ENCODE data around the gene THSD7A. TPM values are rescaled to one million over a fixed set of nuclear protein-coding genes. Genes with fewer than 3 reads are reported as not detected.

The THSD7A gene
- total RNA-seq, 2 experiments from 2014 or later, result not detected

- no peaks in the 10 kb centered on the region for H3K36me3 Mint-ChIP-seq (ENCODE audit: low read depth)
- H3K4me3 Mint-ChIP-seq, result no peak overlapping the region
These were observed 421.0 kb downstream of the THSD7A start for GRCh38 chr7:11410656-11411644.

DNA sequence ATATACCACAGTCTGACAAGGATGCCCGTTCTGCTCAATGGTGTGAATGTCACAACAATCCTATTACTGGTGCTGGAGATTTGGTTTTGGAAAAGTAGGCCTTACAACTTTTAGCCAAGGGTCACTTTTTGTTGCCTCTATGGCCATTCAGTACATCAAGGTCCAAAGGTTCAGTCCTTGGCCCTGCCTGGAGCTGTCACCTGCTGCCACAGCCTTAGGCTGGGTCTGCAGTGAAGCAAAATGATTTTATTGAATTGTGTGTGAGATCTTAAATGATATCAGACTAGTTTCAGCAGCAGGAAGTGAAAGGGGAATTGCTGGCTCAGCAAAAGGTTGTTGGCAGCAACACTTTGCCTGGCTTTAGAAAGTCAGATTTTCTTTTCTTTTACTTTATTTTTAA lies 427.6 kb downstream of the THSD7A start:
- H3K4me3 Mint-ChIP-seq, result no peak overlapping the region
- H3K27me3 Mint-ChIP-seq, result no peaks in the 10 kb centered on the region
- no peaks in the 10 kb centered on the region for H3K9me3 Mint-ChIP-seq
- no peaks in the 10 kb centered on the region for H3K36me3 Mint-ChIP-seq (ENCODE audit: low read depth)
- ChIA-PET POLR2A (no interaction called here), CTCF (no interaction called here)
- H3K4me1 Mint-ChIP-seq, result no peaks in the 10 kb centered on the region
- DNase-seq, result no peak
- H3K27ac Mint-ChIP-seq, result no peak overlapping the region

More at GRCh38 chr7:11410656-11411644, 421.0 kb downstream of the THSD7A start:
- no peaks in the 10 kb centered on the region for H3K27me3 Mint-ChIP-seq
- POLR2A ChIA-PET, result no interaction called here
- no peak overlapping the region for H3K27ac Mint-ChIP-seq
- peaks cover 7% of the 10 kb centered on the region for H3K9me3 Mint-ChIP-seq
- H3K4me1 Mint-ChIP-seq, result no peaks in the 10 kb centered on the region
- no peak for DNase-seq
- CTCF ChIA-PET, result no interaction called here

GRCh38 chr7:11403781-11404180 lies 428.2 kb downstream of the THSD7A start:
- POLR2A ChIA-PET, result no interaction called here
- CTCF ChIA-PET, result no interaction called here
- H3K27ac Mint-ChIP-seq, result no peak overlapping the region

DNA sequence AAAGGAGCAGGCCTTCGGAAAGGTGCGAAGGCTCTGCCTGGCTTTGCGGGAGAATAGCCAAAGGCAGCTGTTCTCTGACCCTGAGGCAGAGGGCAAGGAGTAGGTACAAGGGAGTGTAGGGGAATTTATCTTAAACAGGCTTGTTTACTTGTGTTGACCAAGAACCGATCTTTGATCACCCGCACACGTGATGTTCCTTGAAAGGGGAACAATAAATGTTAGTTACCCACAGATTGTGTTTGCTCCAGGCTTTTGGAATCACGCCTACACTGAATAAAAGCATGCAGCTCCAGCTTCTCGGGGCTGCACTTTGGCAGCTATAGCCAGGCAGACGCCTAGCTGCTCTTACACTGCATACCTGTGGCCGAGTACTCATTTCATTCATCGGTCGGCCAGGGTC lies 437.6 kb downstream of the THSD7A start:
- no peak overlapping the region for H3K27ac Mint-ChIP-seq
- POLR2A ChIA-PET, result no interaction called here
- H3K4me3 Mint-ChIP-seq, result no peak overlapping the region
- H3K4me1 Mint-ChIP-seq, result no peaks in the 10 kb centered on the region
- H3K36me3 Mint-ChIP-seq (ENCODE audit: low read depth), result no peaks in the 10 kb centered on the region
- CTCF ChIA-PET, result no interaction called here
- no peaks in the 10 kb centered on the region for H3K27me3 Mint-ChIP-seq
- H3K9me3 Mint-ChIP-seq, result no peaks in the 10 kb centered on the region
- DNase-seq, result no peak

More at GRCh38 chr7:11403781-11404180, 428.2 kb downstream of the THSD7A start:
- Mint-ChIP-seq H3K9me3 (no peaks in the 10 kb centered on the region), H3K4me1 (no peaks in the 10 kb centered on the region), H3K36me3 (ENCODE audit: low read depth) (no peaks in the 10 kb centered on the region), H3K4me3 (no peak overlapping the region), H3K27me3 (no peaks in the 10 kb centered on the region)
- DNase-seq, result no peak

- H3K27me3 Mint-ChIP-seq, result no peaks in the 10 kb centered on the region
- H3K9me3 Mint-ChIP-seq, result no peaks in the 10 kb centered on the region
- no peak for DNase-seq
- H3K4me1 Mint-ChIP-seq, result no peaks in the 10 kb centered on the region
- H3K4me3 Mint-ChIP-seq, result no peak overlapping the region
- POLR2A ChIA-PET, result no interaction called here
- CTCF ChIA-PET, result no interaction called here
- H3K27ac Mint-ChIP-seq, result no peak overlapping the region
- no peaks in the 10 kb centered on the region for H3K36me3 Mint-ChIP-seq (ENCODE audit: low read depth)
These were observed 452.4 kb downstream of the THSD7A start for GRCh38 chr7:11379641-11380040.

GRCh38 chr7:11376529-11376928 lies 455.5 kb downstream of the THSD7A start:
- H3K27ac Mint-ChIP-seq, result no peak overlapping the region
- no peaks in the 10 kb centered on the region for H3K36me3 Mint-ChIP-seq (ENCODE audit: low read depth)
- H3K9me3 Mint-ChIP-seq, result no peaks in the 10 kb centered on the region
- H3K4me3 Mint-ChIP-seq, result no peak overlapping the region
- H3K27me3 Mint-ChIP-seq, result no peaks in the 10 kb centered on the region
- ChIA-PET POLR2A (no interaction called here), CTCF (interaction anchor here (0.6 kb wide), 1 partner anchor 338 kb away, joined by 3 read pairs; no protein-coding TSS in a partner anchor)
- no peak for DNase-seq
- no peaks in the 10 kb centered on the region for H3K4me1 Mint-ChIP-seq

- Mint-ChIP-seq H3K4me1 (no peaks in the 10 kb centered on the region), H3K4me3 (no peak overlapping the region), H3K9me3 (no peaks in the 10 kb centered on the region), H3K36me3 (ENCODE audit: low read depth) (no peaks in the 10 kb centered on the region), H3K27me3 (no peaks in the 10 kb centered on the region), H3K27ac (no peak overlapping the region)
- ChIA-PET POLR2A (no interaction called here), CTCF (no interaction called here)
- no peak for DNase-seq
These were observed 457.4 kb downstream of the THSD7A start for GRCh38 chr7:11374629-11375028.

DNA sequence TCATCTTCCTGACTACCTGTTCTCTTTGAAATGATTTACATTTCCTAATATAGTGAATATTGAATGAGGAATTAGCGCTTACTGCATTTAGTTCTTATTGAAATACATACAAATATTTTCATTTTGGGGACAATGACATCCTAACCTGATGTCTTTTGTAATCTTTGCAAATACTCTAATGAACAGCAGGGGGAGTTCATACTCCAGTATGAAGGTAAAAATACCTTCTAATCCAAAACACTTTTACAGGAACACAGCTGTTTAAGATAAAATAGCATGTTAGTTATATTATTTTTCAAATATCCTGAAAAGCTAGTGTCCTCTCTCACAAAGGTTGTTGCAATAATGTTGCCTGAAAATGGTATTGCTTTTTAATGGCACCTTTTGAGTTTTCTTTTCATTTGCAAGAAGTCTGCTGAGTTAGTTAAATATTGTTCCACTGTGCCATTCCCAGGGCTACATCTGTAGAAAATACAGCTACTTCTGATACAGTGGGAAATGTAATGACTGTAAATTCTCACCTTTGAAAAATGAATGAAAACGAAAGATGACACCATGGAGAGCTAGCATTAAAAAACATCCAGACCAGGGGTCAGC lies 458.4 kb downstream of the THSD7A start:
- H3K4me3 Mint-ChIP-seq, result no peak overlapping the region

DNA sequence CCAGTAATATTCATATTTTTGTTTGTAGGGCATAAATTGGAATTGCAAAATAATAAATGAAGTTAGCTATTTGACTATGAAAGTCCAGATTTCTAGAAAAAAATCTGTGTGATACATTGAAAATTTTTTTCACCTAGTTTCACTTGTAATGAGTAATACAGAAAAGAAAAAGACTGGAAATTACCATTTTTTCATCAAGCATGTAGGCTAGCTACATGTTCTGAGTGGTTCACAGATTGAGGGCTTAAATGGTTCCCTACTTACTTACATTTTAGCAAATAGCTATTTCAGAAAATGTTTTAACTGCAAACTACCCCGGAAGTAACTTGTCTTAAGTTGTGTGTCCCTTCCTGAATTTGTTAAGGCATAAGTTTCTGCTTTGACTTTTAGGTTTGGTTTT lies 462.3 kb downstream of the THSD7A start:
- no peak for DNase-seq
- Mint-ChIP-seq H3K27me3 (no peaks in the 10 kb centered on the region), H3K4me1 (no peaks in the 10 kb centered on the region), H3K36me3 (ENCODE audit: low read depth) (no peaks in the 10 kb centered on the region), H3K4me3 (no peak overlapping the region), H3K27ac (no peak overlapping the region), H3K9me3 (no peaks in the 10 kb centered on the region)
- CTCF ChIA-PET, result no interaction called here
- POLR2A ChIA-PET, result no interaction called here

More for the DNA sequence above, 458.4 kb downstream of the THSD7A start:
- POLR2A ChIA-PET, result no interaction called here
- H3K27me3 Mint-ChIP-seq, result no peaks in the 10 kb centered on the region
- no peak for DNase-seq
- H3K36me3 Mint-ChIP-seq (ENCODE audit: low read depth), result no peaks in the 10 kb centered on the region
- H3K27ac Mint-ChIP-seq, result no peak overlapping the region
- H3K4me1 Mint-ChIP-seq, result no peaks in the 10 kb centered on the region
- H3K9me3 Mint-ChIP-seq, result no peaks in the 10 kb centered on the region
- CTCF ChIA-PET, result interaction anchor here (0.6 kb wide), 1 partner anchor 265 kb away, joined by 3 read pairs; no protein-coding TSS in a partner anchor

DNA sequence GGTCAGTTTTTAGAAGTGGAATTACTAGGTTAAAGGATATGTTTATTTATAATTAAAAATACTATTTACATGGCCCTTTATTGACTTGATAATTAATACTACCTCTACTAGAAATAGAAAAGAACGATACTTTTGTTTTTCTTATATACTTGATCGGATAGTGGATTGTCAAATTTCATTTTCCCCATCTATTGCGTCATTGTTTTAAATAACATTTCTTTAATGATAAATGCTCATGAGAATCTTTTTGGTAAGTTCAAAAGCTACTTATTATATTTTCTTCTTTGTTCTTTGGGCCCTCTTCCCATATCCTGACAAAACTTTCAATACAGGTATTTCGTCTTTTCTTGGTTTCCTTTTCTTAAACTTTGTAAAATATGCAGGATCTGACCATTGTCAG lies 465.9 kb downstream of the THSD7A start:
- H3K36me3 Mint-ChIP-seq (ENCODE audit: low read depth), result no peaks in the 10 kb centered on the region
- no peak for DNase-seq

DNA sequence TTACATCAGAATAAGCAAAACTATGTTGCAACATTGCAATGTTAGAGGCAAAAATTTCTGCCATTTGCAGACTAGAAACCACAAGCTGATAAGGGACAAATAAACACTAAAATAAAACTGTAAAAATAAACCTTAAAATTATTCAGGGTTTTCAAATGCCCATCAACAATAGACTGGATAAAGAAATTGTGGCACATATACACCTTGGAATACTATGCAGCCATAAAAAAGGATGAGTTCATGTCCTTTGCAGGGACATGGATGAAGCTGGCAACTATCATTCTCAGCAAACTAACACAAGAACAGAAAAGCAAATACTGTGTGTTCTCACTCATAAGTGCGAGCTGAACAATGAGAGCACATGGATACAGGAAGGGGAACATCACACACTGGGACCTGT lies 473.4 kb downstream of the THSD7A start:
- no peaks in the 10 kb centered on the region for H3K27me3 Mint-ChIP-seq
- H3K9me3 Mint-ChIP-seq, result no peaks in the 10 kb centered on the region
- H3K4me1 Mint-ChIP-seq, result no peaks in the 10 kb centered on the region
- CTCF ChIA-PET, result interaction anchor here (0.6 kb wide), 1 partner anchor 233 kb away, joined by 4 read pairs; no protein-coding TSS in a partner anchor
- no peak overlapping the region for H3K27ac Mint-ChIP-seq
- DNase-seq, result no peak
- no peak overlapping the region for H3K4me3 Mint-ChIP-seq
- H3K36me3 Mint-ChIP-seq (ENCODE audit: low read depth), result no peaks in the 10 kb centered on the region
- POLR2A ChIA-PET, result no interaction called here

More for the DNA sequence above, 465.9 kb downstream of the THSD7A start:
- ChIA-PET CTCF (no interaction called here), POLR2A (no interaction called here)
- Mint-ChIP-seq H3K4me3 (no peak overlapping the region), H3K9me3 (no peaks in the 10 kb centered on the region), H3K27me3 (no peaks in the 10 kb centered on the region), H3K27ac (no peak overlapping the region), H3K4me1 (no peaks in the 10 kb centered on the region)

- H3K27ac Mint-ChIP-seq, result no peak overlapping the region
- no peaks in the 10 kb centered on the region for H3K36me3 Mint-ChIP-seq (ENCODE audit: low read depth)
- no peaks in the 10 kb centered on the region for H3K27me3 Mint-ChIP-seq
- no peak overlapping the region for H3K4me3 Mint-ChIP-seq
- no peaks in the 10 kb centered on the region for H3K4me1 Mint-ChIP-seq
- ChIA-PET CTCF (no interaction called here), POLR2A (no interaction called here)
- no peak for DNase-seq
- no peaks in the 10 kb centered on the region for H3K9me3 Mint-ChIP-seq
These were observed 476.5 kb downstream of the THSD7A start for GRCh38 chr7:11355399-11356005.

- no peak overlapping the region for H3K27ac Mint-ChIP-seq
- no peaks in the 10 kb centered on the region for H3K4me1 Mint-ChIP-seq
- POLR2A ChIA-PET, result no interaction called here
- H3K36me3 Mint-ChIP-seq (ENCODE audit: low read depth), result no peaks in the 10 kb centered on the region
- peaks cover 7% of the 10 kb centered on the region for H3K27me3 Mint-ChIP-seq
- H3K4me3 Mint-ChIP-seq, result no peak overlapping the region
- no peaks in the 10 kb centered on the region for H3K9me3 Mint-ChIP-seq
- DNase-seq, result no peak
- CTCF ChIA-PET, result no interaction called here
These were observed 485.7 kb downstream of the THSD7A start for GRCh38 chr7:11346302-11346701.

All from activated CD4-positive, alpha-beta T cell treated with anti-CD3 and anti-CD28 coated beads, Interleukin-2, amount 10 ng/mL, durations not matched to agents 7 days and 5 days (primary cell).